DND-41 (cell line): ENCODE measurements around the gene OGFOD2.

Experiments
- EZH2 ChIP-seq: IDR thresholded peaks from 3 replicates; pipeline ENCODE4 v1.6.1; 2012; ENCODE audit warnings: borderline replicate concordance, low read depth, mild to moderate bottlenecking, moderate library complexity, low read length, inconsistent platforms; ENCODE audit not compliant: severe bottlenecking
- TF ChIP-seq, protein P1 (sequence below): IDR thresholded peaks from 2 replicates; pipeline ENCODE4 v1.5.1; 2012; ENCODE audit warnings: borderline replicate concordance, low read length, moderate library complexity, mild to moderate bottlenecking; ENCODE audit not compliant: poor library complexity, severe bottlenecking; ENCODE audit errors: extremely low read depth

DNA sequence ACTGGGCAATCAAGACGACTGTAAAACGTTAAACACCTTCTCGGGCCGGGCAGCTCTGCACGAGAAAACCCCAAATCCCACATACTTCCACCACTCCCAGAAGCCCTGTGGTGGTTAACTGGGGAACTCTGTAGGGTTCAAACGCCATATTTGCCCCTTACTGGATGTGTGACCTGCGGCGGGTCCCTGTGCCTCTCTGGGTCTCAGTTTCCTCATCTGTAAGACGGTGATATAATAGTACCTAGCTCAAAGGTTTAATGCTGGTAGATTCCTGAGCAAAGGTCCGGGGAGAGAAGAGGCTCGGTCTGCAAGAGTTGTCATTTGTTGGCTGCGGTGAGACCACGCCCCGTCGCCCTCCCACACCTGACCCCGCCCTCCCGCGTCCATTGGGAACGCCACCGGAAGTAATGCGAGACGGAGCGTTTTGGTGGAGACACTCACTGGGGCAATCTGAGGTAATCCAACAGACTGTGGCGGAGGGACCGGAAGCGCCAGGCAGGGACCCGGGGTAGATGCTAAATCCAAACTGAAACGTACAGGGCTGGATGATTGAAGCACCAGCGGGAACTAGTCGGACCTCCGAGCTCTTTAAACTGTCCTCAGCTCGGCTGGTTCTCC lies 661 bp upstream of the OGFOD2 start:
- TF ChIP-seq, protein P1, sequence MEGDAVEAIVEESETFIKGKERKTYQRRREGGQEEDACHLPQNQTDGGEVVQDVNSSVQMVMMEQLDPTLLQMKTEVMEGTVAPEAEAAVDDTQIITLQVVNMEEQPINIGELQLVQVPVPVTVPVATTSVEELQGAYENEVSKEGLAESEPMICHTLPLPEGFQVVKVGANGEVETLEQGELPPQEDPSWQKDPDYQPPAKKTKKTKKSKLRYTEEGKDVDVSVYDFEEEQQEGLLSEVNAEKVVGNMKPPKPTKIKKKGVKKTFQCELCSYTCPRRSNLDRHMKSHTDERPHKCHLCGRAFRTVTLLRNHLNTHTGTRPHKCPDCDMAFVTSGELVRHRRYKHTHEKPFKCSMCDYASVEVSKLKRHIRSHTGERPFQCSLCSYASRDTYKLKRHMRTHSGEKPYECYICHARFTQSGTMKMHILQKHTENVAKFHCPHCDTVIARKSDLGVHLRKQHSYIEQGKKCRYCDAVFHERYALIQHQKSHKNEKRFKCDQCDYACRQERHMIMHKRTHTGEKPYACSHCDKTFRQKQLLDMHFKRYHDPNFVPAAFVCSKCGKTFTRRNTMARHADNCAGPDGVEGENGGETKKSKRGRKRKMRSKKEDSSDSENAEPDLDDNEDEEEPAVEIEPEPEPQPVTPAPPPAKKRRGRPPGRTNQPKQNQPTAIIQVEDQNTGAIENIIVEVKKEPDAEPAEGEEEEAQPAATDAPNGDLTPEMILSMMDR = no peak
- TF ChIP-seq EZH2 = no peak
